Osteocyte (in vitro differentiated cells): Measurements from ENCODE around the gene ADRB2. TPM values are rescaled to one million over a fixed set of nuclear protein-coding genes. Genes with fewer than 3 reads are reported as not detected.

Experiments used
- DNase-seq: peaks from one replicate; pipeline ENCODE4 v3.0.0; 2021; ENCODE audit warnings: mixed read lengths; ENCODE audit not compliant: unreplicated experiment; ENCODE audit errors: extremely low spot score
- H3K27ac Mint-ChIP-seq: one replicate; pipeline ENCODE4 v1.8.0; 2021; ENCODE audit warnings: mild to moderate bottlenecking, mixed read lengths; ENCODE audit not compliant: unreplicated experiment
- H3K27me3 Mint-ChIP-seq: one replicate; pipeline ENCODE4 v1.8.0; 2021; ENCODE audit warnings: mixed read lengths; ENCODE audit not compliant: unreplicated experiment
- H3K36me3 Mint-ChIP-seq: one replicate; pipeline ENCODE4 v1.8.0; 2021; ENCODE audit warnings: mixed read lengths; ENCODE audit not compliant: unreplicated experiment
- H3K4me1 Mint-ChIP-seq: one replicate; pipeline ENCODE4 v1.8.0; 2021; ENCODE audit warnings: mixed read lengths; ENCODE audit not compliant: unreplicated experiment
- H3K4me3 Mint-ChIP-seq: one replicate; pipeline ENCODE4 v1.8.0; 2021; ENCODE audit warnings: mild to moderate bottlenecking, moderate library complexity, mixed read lengths; ENCODE audit not compliant: unreplicated experiment
- H3K9me3 Mint-ChIP-seq: one replicate; pipeline ENCODE4 v1.8.0; 2021; ENCODE audit warnings: mixed read lengths; ENCODE audit not compliant: unreplicated experiment
- total RNA-seq: library from RNA; stranded (reverse); gene quantifications from 2 replicates; pipeline ENCODE4 v1.2.1, GENCODE V29; 2021
- TF ChIP-seq, protein P1 (sequence below): fragments of 200-600 bp; sonication (generic); IDR thresholded peaks from 2 replicates; pipeline ENCODE4 v1.5.0; 2021; ENCODE audit warnings: antibody characterized with exemption, mild to moderate bottlenecking, moderate library complexity

The ADRB2 gene
- total RNA-seq, 1 donor from 2014 or later, result 7.1 TPM

DNA sequence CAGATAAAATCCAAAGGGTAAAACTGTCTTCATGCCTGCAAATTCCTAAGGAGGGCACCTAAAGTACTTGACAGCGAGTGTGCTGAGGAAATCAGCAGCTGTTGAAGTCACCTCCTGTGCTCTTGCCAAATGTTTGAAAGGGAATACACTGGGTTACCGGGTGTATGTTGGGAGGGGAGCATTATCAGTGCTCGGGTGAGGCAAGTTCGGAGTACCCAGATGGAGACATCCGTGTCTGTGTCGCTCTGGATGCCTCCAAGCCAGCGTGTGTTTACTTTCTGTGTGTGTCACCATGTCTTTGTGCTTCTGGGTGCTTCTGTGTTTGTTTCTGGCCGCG, 727 bp upstream of the ADRB2 start:
- no peak for DNase-seq
- H3K4me1 Mint-ChIP-seq, result peaks cover 54% of the 10 kb centered on the region

DNA sequence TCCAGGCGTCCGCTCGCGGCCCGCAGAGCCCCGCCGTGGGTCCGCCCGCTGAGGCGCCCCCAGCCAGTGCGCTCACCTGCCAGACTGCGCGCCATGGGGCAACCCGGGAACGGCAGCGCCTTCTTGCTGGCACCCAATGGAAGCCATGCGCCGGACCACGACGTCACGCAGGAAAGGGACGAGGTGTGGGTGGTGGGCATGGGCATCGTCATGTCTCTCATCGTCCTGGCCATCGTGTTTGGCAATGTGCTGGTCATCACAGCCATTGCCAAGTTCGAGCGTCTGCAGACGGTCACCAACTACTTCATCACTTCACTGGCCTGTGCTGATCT, 294 bp downstream of the ADRB2 start:
- TF ChIP-seq, protein P1, sequence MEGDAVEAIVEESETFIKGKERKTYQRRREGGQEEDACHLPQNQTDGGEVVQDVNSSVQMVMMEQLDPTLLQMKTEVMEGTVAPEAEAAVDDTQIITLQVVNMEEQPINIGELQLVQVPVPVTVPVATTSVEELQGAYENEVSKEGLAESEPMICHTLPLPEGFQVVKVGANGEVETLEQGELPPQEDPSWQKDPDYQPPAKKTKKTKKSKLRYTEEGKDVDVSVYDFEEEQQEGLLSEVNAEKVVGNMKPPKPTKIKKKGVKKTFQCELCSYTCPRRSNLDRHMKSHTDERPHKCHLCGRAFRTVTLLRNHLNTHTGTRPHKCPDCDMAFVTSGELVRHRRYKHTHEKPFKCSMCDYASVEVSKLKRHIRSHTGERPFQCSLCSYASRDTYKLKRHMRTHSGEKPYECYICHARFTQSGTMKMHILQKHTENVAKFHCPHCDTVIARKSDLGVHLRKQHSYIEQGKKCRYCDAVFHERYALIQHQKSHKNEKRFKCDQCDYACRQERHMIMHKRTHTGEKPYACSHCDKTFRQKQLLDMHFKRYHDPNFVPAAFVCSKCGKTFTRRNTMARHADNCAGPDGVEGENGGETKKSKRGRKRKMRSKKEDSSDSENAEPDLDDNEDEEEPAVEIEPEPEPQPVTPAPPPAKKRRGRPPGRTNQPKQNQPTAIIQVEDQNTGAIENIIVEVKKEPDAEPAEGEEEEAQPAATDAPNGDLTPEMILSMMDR, result no peak
- Mint-ChIP-seq H3K27ac (no peak overlapping the region), H3K9me3 (no peaks in the 10 kb centered on the region), H3K4me3 (peak overlapping the region; percentile 83), H3K4me1 (peaks cover 62% of the 10 kb centered on the region), H3K27me3 (no peaks in the 10 kb centered on the region), H3K36me3 (no peaks in the 10 kb centered on the region)
- no peak for DNase-seq

More for the DNA sequence above, 727 bp upstream of the ADRB2 start:
- peak overlapping the region; percentile 74 for H3K27ac Mint-ChIP-seq
- TF ChIP-seq, protein P1, result no peak
- peak overlapping the region; percentile 83 for H3K4me3 Mint-ChIP-seq
- H3K27me3 Mint-ChIP-seq, result no peaks in the 10 kb centered on the region
- no peaks in the 10 kb centered on the region for H3K36me3 Mint-ChIP-seq
- H3K9me3 Mint-ChIP-seq, result no peaks in the 10 kb centered on the region

DNA sequence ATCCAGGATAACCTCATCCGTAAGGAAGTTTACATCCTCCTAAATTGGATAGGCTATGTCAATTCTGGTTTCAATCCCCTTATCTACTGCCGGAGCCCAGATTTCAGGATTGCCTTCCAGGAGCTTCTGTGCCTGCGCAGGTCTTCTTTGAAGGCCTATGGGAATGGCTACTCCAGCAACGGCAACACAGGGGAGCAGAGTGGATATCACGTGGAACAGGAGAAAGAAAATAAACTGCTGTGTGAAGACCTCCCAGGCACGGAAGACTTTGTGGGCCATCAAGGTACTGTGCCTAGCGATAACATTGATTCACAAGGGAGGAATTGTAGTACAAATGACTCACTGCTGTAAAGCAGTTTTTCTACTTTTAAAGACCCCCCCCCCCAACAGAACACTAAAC, 1.3 kb downstream of the ADRB2 start:
- TF ChIP-seq, protein P1, result no peak
- Mint-ChIP-seq H3K9me3 (no peaks in the 10 kb centered on the region), H3K27ac (peak overlapping the region; percentile 29), H3K4me3 (peak overlapping the region; percentile 83), H3K4me1 (peaks cover 69% of the 10 kb centered on the region), H3K27me3 (no peaks in the 10 kb centered on the region), H3K36me3 (no peaks in the 10 kb centered on the region)
- no peak for DNase-seq

DNA sequence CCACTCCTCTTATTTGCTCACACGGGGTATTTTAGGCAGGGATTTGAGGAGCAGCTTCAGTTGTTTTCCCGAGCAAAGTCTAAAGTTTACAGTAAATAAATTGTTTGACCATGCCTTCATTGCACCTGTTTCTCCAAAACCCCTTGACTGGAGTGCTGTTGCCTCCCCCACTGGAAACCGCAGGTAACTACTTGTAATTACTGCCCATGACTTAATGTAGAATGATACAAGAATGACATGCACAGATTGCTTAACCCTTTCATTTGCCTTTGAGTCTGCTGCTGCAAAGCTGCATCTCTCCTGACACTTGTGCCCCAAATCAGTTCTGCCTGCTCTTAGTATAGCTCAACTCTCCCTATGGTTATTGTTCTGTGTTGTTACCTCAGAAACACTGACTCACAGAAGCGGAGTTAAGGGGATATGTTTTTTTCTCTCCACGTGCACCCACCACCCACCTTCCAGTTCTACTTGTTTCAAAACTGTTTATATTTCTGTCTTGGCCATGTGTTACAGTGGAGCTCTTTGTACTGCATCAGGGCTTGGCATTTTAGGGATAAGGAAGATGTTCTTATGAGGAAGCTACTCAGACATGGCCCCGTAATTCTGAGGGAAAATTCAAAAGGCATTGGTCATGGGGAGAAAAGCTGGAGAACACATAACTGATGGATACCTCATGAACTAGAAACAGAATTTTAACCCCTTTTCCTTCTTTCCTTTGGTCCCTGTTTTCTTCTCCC, 2.3 kb downstream of the ADRB2 start:
- H3K36me3 Mint-ChIP-seq, result no peaks in the 10 kb centered on the region
- peak overlapping the region; percentile 68 for H3K27ac Mint-ChIP-seq
- TF ChIP-seq, protein P1, result peak; percentile 15
- no peaks in the 10 kb centered on the region for H3K9me3 Mint-ChIP-seq
- H3K4me1 Mint-ChIP-seq, result peaks cover 75% of the 10 kb centered on the region
- DNase-seq, result no peak
- H3K4me3 Mint-ChIP-seq, result peak overlapping the region; percentile 83
- no peaks in the 10 kb centered on the region for H3K27me3 Mint-ChIP-seq

DNA sequence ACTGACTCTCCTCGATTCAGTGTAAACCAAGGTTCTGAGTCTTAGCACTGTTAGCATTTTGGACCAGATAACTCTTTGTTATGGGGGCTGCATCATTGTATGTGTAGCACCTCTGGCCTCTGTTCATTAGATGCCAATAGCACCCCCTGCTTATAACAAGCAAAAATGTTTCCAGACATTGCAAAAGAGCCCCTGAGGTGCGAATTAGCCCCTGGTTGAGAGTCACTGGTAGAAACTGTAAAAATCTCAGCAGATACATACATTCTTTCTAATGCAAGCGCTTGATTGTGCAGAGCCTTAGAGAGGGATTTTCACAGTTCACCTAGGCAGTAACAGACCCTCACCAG, 2.8 kb downstream of the ADRB2 start:
- Mint-ChIP-seq H3K27ac (peak overlapping the region; percentile 68), H3K36me3 (no peaks in the 10 kb centered on the region), H3K27me3 (no peaks in the 10 kb centered on the region), H3K9me3 (no peaks in the 10 kb centered on the region), H3K4me1 (peaks cover 75% of the 10 kb centered on the region), H3K4me3 (peak overlapping the region; percentile 83)
- TF ChIP-seq, protein P1, result no peak
- DNase-seq, result no peak
